Globus pallidus (tissue), 1 donor: ENCODE measurements around the gene POLR3G.

Experiments
- DNase-seq: peaks from one replicate; pipeline ENCODE4 v3.0.0-alpha.2; 2015; ENCODE audit warnings: low spot score

The POLR3G gene

GRCh38 chr5:90474235-90475107 is at the start of gene POLR3G, which contains the start of gene MBLAC2:
TSS of gene POLR3G (plus strand) at chr5:90474864. CDS start at chr5:90485568, 10,704 bp downstream.
TSS of gene MBLAC2 (minus strand) at chr5:90474771. CDS start at chr5:90474292, 479 bp downstream.
- DNase-seq = peak; percentile 89

- peak; percentile 50 for DNase-seq
Observed at GRCh38 chr5:90434116-90434714, 40.4 kb upstream of the POLR3G start.

- no peak for DNase-seq
Observed at GRCh38 chr5:90437663-90438062, 37.0 kb upstream of the POLR3G start.

GRCh38 chr5:90438100-90438499 is 36.6 kb upstream of the POLR3G start:
- DNase-seq = no peak

GRCh38 chr5:90440644-90441043 is 34.0 kb upstream of the POLR3G start:
- no peak for DNase-seq

GRCh38 chr5:90446961-90447360 is 27.7 kb upstream of the POLR3G start:
- DNase-seq = no peak

GRCh38 chr5:90461288-90461687 is 13.4 kb upstream of the POLR3G start:
- DNase-seq = no peak

- DNase-seq = no peak
Observed at GRCh38 chr5:90472783-90473395, 1.8 kb upstream of the POLR3G start.

GRCh38 chr5:90473396-90474234 is 1.0 kb upstream of the POLR3G start:
- no peak for DNase-seq

GRCh38 chr5:90475436-90475980 is 844 bp downstream of the POLR3G start:
- DNase-seq = no peak

GRCh38 chr5:90476391-90476790 is 1.7 kb downstream of the POLR3G start:
- no peak for DNase-seq

- DNase-seq = peak; percentile 41
Observed at GRCh38 chr5:90477073-90477472, 2.4 kb downstream of the POLR3G start.

GRCh38 chr5:90477621-90478215 is 3.1 kb downstream of the POLR3G start:
- DNase-seq = peak; percentile 31

GRCh38 chr5:90479611-90480385 is 5.1 kb downstream of the POLR3G start:
- no peak for DNase-seq

GRCh38 chr5:90480699-90481098 is 6.0 kb downstream of the POLR3G start:
- DNase-seq = no peak

GRCh38 chr5:90483206-90483605 is 8.5 kb downstream of the POLR3G start:
- no peak for DNase-seq

- DNase-seq = no peak
Observed at GRCh38 chr5:90484540-90484939, 9.9 kb downstream of the POLR3G start.

GRCh38 chr5:90488791-90489190 is 14.1 kb downstream of the POLR3G start:
- no peak for DNase-seq

GRCh38 chr5:90494043-90494442 is 19.4 kb downstream of the POLR3G start:
- DNase-seq = no peak

- DNase-seq = no peak
Observed at GRCh38 chr5:90495146-90495545, 20.5 kb downstream of the POLR3G start.
